Rectal smooth muscle tissue (tissue), 1 donor: ENCODE data around the gene CACNB1.
A peak's percentile ranks its signal among the peaks of the same experiment; 100 is the strongest.

Experiments used
- H3K27ac ChIP-seq: one replicate; pipeline ENCODE4 v1.7.0; 2013; ENCODE audit warnings: low read depth, low read length, inconsistent platforms
- H3K27me3 ChIP-seq: one replicate; pipeline ENCODE4 v1.7.0; 2013; ENCODE audit warnings: low read length; ENCODE audit not compliant: control insufficient read depth, insufficient read depth
- H3K36me3 ChIP-seq: one replicate; pipeline ENCODE4 v1.7.0; 2013; ENCODE audit warnings: low read length; ENCODE audit not compliant: control insufficient read depth, insufficient read depth
- H3K4me1 ChIP-seq: one replicate; pipeline ENCODE4 v1.7.0; 2013; ENCODE audit warnings: low read length; ENCODE audit not compliant: control insufficient read depth, insufficient read depth
- H3K4me3 ChIP-seq: one replicate; pipeline ENCODE4 v1.7.0; 2013; ENCODE audit warnings: low read length
- H3K9ac ChIP-seq: one replicate; pipeline ENCODE4 v1.7.0; 2013; ENCODE audit warnings: low read length

The CACNB1 gene

GRCh38 chr17:39197380-39198185 is at the start of gene CACNB1:
TSS of gene CACNB1 (minus strand) at chr17:39197669. CDS start at chr17:39197495, 174 bp downstream.
- Histone ChIP-seq H3K4me3 (peak within 1 kb of the TSS; percentile 69), H3K27ac (peak within 1 kb of the TSS; percentile 75), H3K36me3 (peaks cover 21% of the 10 kb centered on the region), H3K9ac (peak within 1 kb of the TSS; percentile 46), H3K27me3 (no peaks in the 10 kb centered on the region), H3K4me1 (peaks cover 12% of the 10 kb centered on the region)

GRCh38 chr17:39246274-39246673 is 48.8 kb upstream of the CACNB1 start:
- Histone ChIP-seq H3K4me1 (no peaks in the 10 kb centered on the region), H3K4me3 (no peak overlapping the region), H3K36me3 (no peaks in the 10 kb centered on the region), H3K9ac (no peak overlapping the region), H3K27ac (no peak overlapping the region), H3K27me3 (no peaks in the 10 kb centered on the region)

GRCh38 chr17:39244600-39245570 is 47.4 kb upstream of the CACNB1 start:
- no peaks in the 10 kb centered on the region for H3K36me3 ChIP-seq
- no peak overlapping the region for H3K4me3 ChIP-seq
- H3K4me1 ChIP-seq = no peaks in the 10 kb centered on the region
- H3K27ac ChIP-seq = no peak overlapping the region
- no peak overlapping the region for H3K9ac ChIP-seq
- no peaks in the 10 kb centered on the region for H3K27me3 ChIP-seq

- H3K27ac ChIP-seq = no peak overlapping the region
- H3K36me3 ChIP-seq = no peaks in the 10 kb centered on the region
- peaks cover 3% of the 10 kb centered on the region for H3K27me3 ChIP-seq
- no peak overlapping the region for H3K9ac ChIP-seq
- H3K4me1 ChIP-seq = no peaks in the 10 kb centered on the region
- no peak overlapping the region for H3K4me3 ChIP-seq
These were observed 46.6 kb upstream of the CACNB1 start for GRCh38 chr17:39244016-39244599.

GRCh38 chr17:39243155-39243554 is 45.7 kb upstream of the CACNB1 start:
- no peaks in the 10 kb centered on the region for H3K4me1 ChIP-seq
- H3K27ac ChIP-seq = no peak overlapping the region
- H3K4me3 ChIP-seq = no peak overlapping the region
- H3K36me3 ChIP-seq = no peaks in the 10 kb centered on the region
- H3K9ac ChIP-seq = no peak overlapping the region
- peaks cover 6% of the 10 kb centered on the region for H3K27me3 ChIP-seq

GRCh38 chr17:39240631-39241030 is 43.2 kb upstream of the CACNB1 start:
- H3K27me3 ChIP-seq = peaks cover 6% of the 10 kb centered on the region
- H3K36me3 ChIP-seq = no peaks in the 10 kb centered on the region
- no peaks in the 10 kb centered on the region for H3K4me1 ChIP-seq
- no peak overlapping the region for H3K4me3 ChIP-seq
- no peak overlapping the region for H3K9ac ChIP-seq
- no peak overlapping the region for H3K27ac ChIP-seq

- no peaks in the 10 kb centered on the region for H3K36me3 ChIP-seq
- H3K27me3 ChIP-seq = peaks cover 6% of the 10 kb centered on the region
- no peak overlapping the region for H3K4me3 ChIP-seq
- H3K4me1 ChIP-seq = no peaks in the 10 kb centered on the region
- H3K27ac ChIP-seq = no peak overlapping the region
- no peak overlapping the region for H3K9ac ChIP-seq
These were observed 42.3 kb upstream of the CACNB1 start for GRCh38 chr17:39239640-39240314.

- H3K27ac ChIP-seq = no peak overlapping the region
- H3K36me3 ChIP-seq = no peaks in the 10 kb centered on the region
- peaks cover 6% of the 10 kb centered on the region for H3K27me3 ChIP-seq
- H3K4me3 ChIP-seq = no peak overlapping the region
- H3K9ac ChIP-seq = no peak overlapping the region
- H3K4me1 ChIP-seq = no peaks in the 10 kb centered on the region
These were observed 41.0 kb upstream of the CACNB1 start for GRCh38 chr17:39238311-39238972.

GRCh38 chr17:39237586-39237985 is 40.1 kb upstream of the CACNB1 start:
- no peaks in the 10 kb centered on the region for H3K4me1 ChIP-seq
- H3K27me3 ChIP-seq = peaks cover 6% of the 10 kb centered on the region
- no peaks in the 10 kb centered on the region for H3K36me3 ChIP-seq
- no peak overlapping the region for H3K27ac ChIP-seq
- no peak overlapping the region for H3K4me3 ChIP-seq
- H3K9ac ChIP-seq = no peak overlapping the region

GRCh38 chr17:39236981-39237441 is 39.5 kb upstream of the CACNB1 start:
- no peak overlapping the region for H3K27ac ChIP-seq
- no peaks in the 10 kb centered on the region for H3K36me3 ChIP-seq
- no peak overlapping the region for H3K9ac ChIP-seq
- H3K4me3 ChIP-seq = no peak overlapping the region
- no peaks in the 10 kb centered on the region for H3K4me1 ChIP-seq
- peaks cover 6% of the 10 kb centered on the region for H3K27me3 ChIP-seq

- Histone ChIP-seq H3K4me1 (no peaks in the 10 kb centered on the region), H3K36me3 (no peaks in the 10 kb centered on the region), H3K27ac (no peak overlapping the region), H3K4me3 (no peak overlapping the region), H3K9ac (no peak overlapping the region), H3K27me3 (peaks cover 11% of the 10 kb centered on the region)
These were observed 39.0 kb upstream of the CACNB1 start for GRCh38 chr17:39236450-39236927.
